BE2C (cell line): ENCODE results near the gene YARS1.

Experiments used
- DNase-seq: peaks from one replicate; pipeline ENCODE4 v3.0.0-alpha.2; 2020
- H3K27me3 ChIP-seq: fragments of 250-450 bp; sonication (Bioruptor Pico); 2 replicates; pipeline ENCODE4 v1.5.1; 2020; ENCODE audit warnings: mild to moderate bottlenecking
- H3K36me3 ChIP-seq: fragments of 250-450 bp; sonication (Bioruptor Pico); 2 replicates; pipeline ENCODE4 v1.5.1; 2020; ENCODE audit warnings: mild to moderate bottlenecking
- H3K4me1 ChIP-seq: fragments of 250-450 bp; sonication (Bioruptor Pico); 2 replicates; pipeline ENCODE4 v1.5.1; 2020
- H3K4me3 ChIP-seq: 2 replicates; pipeline ENCODE4 v1.5.1; 2011; ENCODE audit warnings: low read depth, low read length
- H3K9me3 ChIP-seq: fragments of 250-450 bp; sonication (Bioruptor Pico); 2 replicates; pipeline ENCODE4 v1.5.1; 2020
- TF ChIP-seq, protein P1 (sequence below): IDR thresholded peaks from 2 replicates; pipeline ENCODE4 v1.5.1; 2012; ENCODE audit warnings: mild to moderate bottlenecking, low read depth, low read length

Gene YARS1

DNA sequence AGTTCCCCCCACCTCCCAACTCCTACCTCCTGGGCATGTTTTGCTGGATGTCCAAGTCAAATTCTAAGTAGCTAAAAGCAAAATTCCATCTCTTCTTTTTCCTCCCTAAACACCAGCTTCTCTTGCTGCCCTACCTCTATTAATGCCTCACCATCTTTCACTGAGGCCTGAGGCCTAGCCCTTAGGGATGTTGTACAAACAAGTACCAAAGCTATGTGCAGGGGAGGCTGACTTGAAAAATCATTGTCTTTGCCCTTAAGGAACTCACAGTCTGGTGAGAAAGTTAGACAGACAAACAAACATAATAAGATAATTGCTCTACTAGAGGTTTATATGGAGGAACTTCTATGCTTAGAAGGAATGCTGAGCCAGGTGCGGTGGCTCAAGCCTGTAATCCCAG lies 89.3 kb downstream of the YARS1 start:
- Histone ChIP-seq H3K4me1 (no peaks in the 10 kb centered on the region), H3K9me3 (no peaks in the 10 kb centered on the region)
- TF ChIP-seq, protein P1, sequence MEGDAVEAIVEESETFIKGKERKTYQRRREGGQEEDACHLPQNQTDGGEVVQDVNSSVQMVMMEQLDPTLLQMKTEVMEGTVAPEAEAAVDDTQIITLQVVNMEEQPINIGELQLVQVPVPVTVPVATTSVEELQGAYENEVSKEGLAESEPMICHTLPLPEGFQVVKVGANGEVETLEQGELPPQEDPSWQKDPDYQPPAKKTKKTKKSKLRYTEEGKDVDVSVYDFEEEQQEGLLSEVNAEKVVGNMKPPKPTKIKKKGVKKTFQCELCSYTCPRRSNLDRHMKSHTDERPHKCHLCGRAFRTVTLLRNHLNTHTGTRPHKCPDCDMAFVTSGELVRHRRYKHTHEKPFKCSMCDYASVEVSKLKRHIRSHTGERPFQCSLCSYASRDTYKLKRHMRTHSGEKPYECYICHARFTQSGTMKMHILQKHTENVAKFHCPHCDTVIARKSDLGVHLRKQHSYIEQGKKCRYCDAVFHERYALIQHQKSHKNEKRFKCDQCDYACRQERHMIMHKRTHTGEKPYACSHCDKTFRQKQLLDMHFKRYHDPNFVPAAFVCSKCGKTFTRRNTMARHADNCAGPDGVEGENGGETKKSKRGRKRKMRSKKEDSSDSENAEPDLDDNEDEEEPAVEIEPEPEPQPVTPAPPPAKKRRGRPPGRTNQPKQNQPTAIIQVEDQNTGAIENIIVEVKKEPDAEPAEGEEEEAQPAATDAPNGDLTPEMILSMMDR = no peak

DNA sequence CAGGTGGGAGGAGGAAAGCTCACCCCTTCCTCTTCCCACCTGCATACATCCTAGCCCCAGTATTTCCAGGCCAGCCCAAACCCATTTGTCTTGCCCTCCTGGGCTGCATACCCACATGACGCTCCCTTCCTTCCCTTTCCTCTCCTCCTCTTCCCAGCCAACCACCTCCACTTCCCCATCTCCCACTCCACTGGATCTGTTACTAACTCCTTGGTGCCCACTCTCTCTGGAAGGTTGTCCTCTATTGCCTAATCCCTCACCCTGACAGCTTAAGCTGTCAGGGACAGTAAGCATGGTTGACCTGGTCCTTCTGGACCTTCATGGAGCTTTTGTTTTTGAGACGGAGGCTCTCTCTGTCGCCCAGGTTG lies 91.6 kb downstream of the YARS1 start:
- Histone ChIP-seq H3K36me3 (no peaks in the 10 kb centered on the region), H3K27me3 (no peaks in the 10 kb centered on the region), H3K4me3 (no peak overlapping the region), H3K9me3 (no peaks in the 10 kb centered on the region), H3K4me1 (no peaks in the 10 kb centered on the region)
- TF ChIP-seq, protein P1 = no peak
- DNase-seq = no peak

More for the DNA sequence above, 89.3 kb downstream of the YARS1 start:
- Histone ChIP-seq H3K27me3 (no peaks in the 10 kb centered on the region), H3K36me3 (no peaks in the 10 kb centered on the region), H3K4me3 (no peak overlapping the region)
- no peak for DNase-seq
